ENCODE data around the gene GATAD2B.

GRCh38 chr1:153940756-153941155 lies 18.0 kb upstream of the GATAD2B start:
- TF ChIP-seq POLR2A (IDR thresholded peaks at IDR 0.05; ENCODE audit: low read depth, low read length), result no peak
- TF ChIP-seq POLR2AphosphoS5 (IDR thresholded peaks at IDR 0.05; ENCODE audit: low read depth, low read length), result no peak
